Upper lobe of right lung (tissue), 1 donor: Measurements from ENCODE around the gene PSMB5. TPM values are rescaled to one million over a fixed set of nuclear protein-coding genes. Genes with fewer than 3 reads are reported as not detected.

Experiments used
- ATAC-seq: fragments of 200-7000 bp; cut with Tn5 transposase; one replicate; pipeline ENCODE4 v1.9.1; 2020; ENCODE audit warnings: mild to moderate bottlenecking, moderate library complexity
- DNase-seq: peaks from one replicate; pipeline ENCODE4 v3.0.0-alpha.2; 2020
- H3K27ac ChIP-seq: fragments of 200-600 bp; one replicate; pipeline ENCODE4 v1.8.0; 2022
- H3K27me3 ChIP-seq: fragments of 200-600 bp; one replicate; pipeline ENCODE4 v1.8.0; 2022; ENCODE audit warnings: mild to moderate bottlenecking
- H3K36me3 ChIP-seq: fragments of 200-600 bp; one replicate; pipeline ENCODE4 v1.8.0; 2022
- H3K4me1 ChIP-seq: fragments of 200-600 bp; one replicate; pipeline ENCODE4 v1.8.0; 2022
- H3K4me3 ChIP-seq: fragments of 200-600 bp; one replicate; pipeline ENCODE4 v1.8.0; 2022; ENCODE audit warnings: mild to moderate bottlenecking
- H3K9me3 ChIP-seq: fragments of 200-600 bp; one replicate; pipeline ENCODE4 v1.8.0; 2022
- CTCF ChIP-seq: fragments of 200-600 bp; IDR thresholded peaks from one replicate; pipeline ENCODE4 v1.8.0; 2022; ENCODE audit warnings: antibody characterized with exemption
- intact Hi-C: fragments of 100-400 bp; cut with DNase I; formaldehyde crosslinking; loops from one replicate; pipeline ENCODE4 v1.11.0; 2022
- total RNA-seq: library from RNA; stranded (reverse); fragmentation: NEBNext Ultra II Directional; extraction: Animal tissue kit (Norgen Biotek cat#: 25700); gene quantifications from one replicate; pipeline ENCODE4 v1.2.1, GENCODE V29; 2021
- donor health status: DM: no; HTN: yes; CAD: no; lungs with severe emphysema.

The PSMB5 gene
- total RNA-seq, 1 donor from 2014 or later = 75.7 TPM

- H3K4me1 ChIP-seq = peaks cover 46% of the 10 kb centered on the region
- H3K9me3 ChIP-seq = no peaks in the 10 kb centered on the region
- ATAC-seq (no peak), DNase-seq (no peak)
- intact Hi-C loops = no loop called here
- H3K27me3 ChIP-seq = peaks cover 9% of the 10 kb centered on the region
- H3K27ac ChIP-seq = peak overlapping the region; percentile 78
- peaks cover 7% of the 10 kb centered on the region for H3K36me3 ChIP-seq
- H3K4me3 ChIP-seq = no peak overlapping the region
- TF ChIP-seq CTCF = no peak
Observed at GRCh38 chr14:22978487-22978837, 56.2 kb downstream of the PSMB5 start.

GRCh38 chr14:22977684-22978486 is 56.8 kb downstream of the PSMB5 start:
- intact Hi-C loops = no loop called here
- Histone ChIP-seq H3K9me3 (no peaks in the 10 kb centered on the region), H3K36me3 (peaks cover 12% of the 10 kb centered on the region), H3K27ac (peak overlapping the region; percentile 78), H3K4me3 (no peak overlapping the region), H3K4me1 (peaks cover 46% of the 10 kb centered on the region), H3K27me3 (peaks cover 9% of the 10 kb centered on the region)
- ATAC-seq = peak; percentile 59
- DNase-seq = peak; percentile 84
- no peak for TF ChIP-seq CTCF

DNA sequence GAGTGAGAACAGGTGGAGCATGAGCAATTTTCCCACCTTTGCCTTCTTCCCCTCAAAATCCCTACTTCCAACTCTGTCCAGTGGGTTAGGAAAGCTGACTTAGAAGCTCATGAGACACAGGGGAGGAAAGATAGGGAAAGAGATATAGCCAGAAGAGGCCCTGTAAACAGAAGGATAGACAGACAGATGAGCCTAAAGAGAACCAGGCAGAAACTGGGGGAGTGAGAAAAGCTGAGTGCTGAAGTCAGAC is 57.3 kb downstream of the PSMB5 start:
- ATAC-seq (no peak), DNase-seq (no peak)
- no peak for TF ChIP-seq CTCF
- H3K27ac ChIP-seq = peak overlapping the region; percentile 78
- H3K4me3 ChIP-seq = no peak overlapping the region
- H3K4me1 ChIP-seq = peaks cover 46% of the 10 kb centered on the region
- intact Hi-C loops = no loop called here
- H3K27me3 ChIP-seq = peaks cover 9% of the 10 kb centered on the region
- no peaks in the 10 kb centered on the region for H3K9me3 ChIP-seq
- peaks cover 16% of the 10 kb centered on the region for H3K36me3 ChIP-seq

DNA sequence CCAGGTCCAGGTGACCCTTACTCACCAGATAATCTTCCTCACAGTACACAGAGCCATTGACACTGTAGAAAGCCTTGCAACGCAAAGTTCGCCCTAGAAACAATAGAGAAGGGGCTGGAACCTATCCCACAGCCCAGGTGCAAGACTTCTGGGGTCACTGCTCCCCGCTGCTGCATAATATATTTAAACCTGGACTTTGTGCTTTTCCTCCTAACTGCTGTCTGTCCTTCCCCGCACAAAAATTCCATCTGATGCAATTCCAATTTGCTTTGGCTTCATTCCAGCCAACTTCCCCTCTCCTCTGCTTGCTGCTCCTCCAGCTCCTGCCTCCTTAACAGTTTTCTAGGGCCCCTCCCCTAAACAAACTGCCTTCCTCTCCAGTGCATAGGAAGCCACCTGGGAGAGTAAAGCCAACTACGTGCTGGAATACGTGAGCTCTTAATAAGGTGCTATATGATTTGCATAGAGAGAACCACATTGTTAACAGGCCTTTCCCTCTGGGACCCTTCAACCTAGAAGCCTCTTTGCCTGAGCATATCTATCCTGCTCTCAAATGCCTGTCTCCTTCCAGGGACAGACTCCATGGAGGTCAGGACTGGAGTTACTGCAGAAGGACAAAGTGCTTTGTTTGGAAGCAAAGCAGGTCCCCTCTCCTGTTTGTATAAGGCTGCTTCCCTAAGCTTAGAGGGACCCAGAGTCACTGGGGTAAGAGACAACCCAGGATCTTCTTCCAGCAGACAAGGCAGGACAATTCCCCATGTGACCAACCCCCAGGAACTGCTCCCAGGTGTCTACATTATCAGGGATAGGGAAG is 57.9 kb downstream of the PSMB5 start:
- no peak for TF ChIP-seq CTCF
- peaks cover 42% of the 10 kb centered on the region for H3K4me1 ChIP-seq

More for the DNA sequence above, 57.9 kb downstream of the PSMB5 start:
- Histone ChIP-seq H3K4me3 (no peak overlapping the region), H3K27ac (peak overlapping the region; percentile 78), H3K36me3 (peaks cover 18% of the 10 kb centered on the region), H3K9me3 (no peaks in the 10 kb centered on the region), H3K27me3 (peaks cover 5% of the 10 kb centered on the region)
- intact Hi-C loops = no loop called here
- peak; percentile 10 for ATAC-seq
- no peak for DNase-seq

Other genes starting within 250 kb of the PSMB5 start
- gene SLC7A7, start 219.5 kb downstream of the PSMB5 start, total RNA-seq = 84.4 TPM
- gene MRPL52, start 205.0 kb downstream of the PSMB5 start, total RNA-seq = 58.4 TPM
- gene MMP14, start 198.3 kb downstream of the PSMB5 start, total RNA-seq = 149 TPM
- 142 TPM for gene LRP10, start 163.2 kb downstream of the PSMB5 start, total RNA-seq
- gene REM2, start 151.7 kb downstream of the PSMB5 start, total RNA-seq = 0.41 TPM
- 83.5 TPM for gene RBM23, start 115.8 kb downstream of the PSMB5 start, total RNA-seq
- 38.9 TPM for gene PRMT5, start 105.5 kb downstream of the PSMB5 start, total RNA-seq
- gene HAUS4, start 77.8 kb downstream of the PSMB5 start, total RNA-seq = 44.7 TPM
- gene AJUBA, start 52.3 kb downstream of the PSMB5 start, total RNA-seq = 37.8 TPM
- 8.4 TPM for gene C14orf93, start 24.8 kb downstream of the PSMB5 start, total RNA-seq
- gene PSMB11, start 7.3 kb upstream of the PSMB5 start, total RNA-seq = not detected
- 7.8 TPM for gene CDH24, start 22.6 kb upstream of the PSMB5 start, total RNA-seq
- gene ACIN1, start 60.2 kb upstream of the PSMB5 start, total RNA-seq = 161 TPM
- gene C14orf119, start 60.6 kb upstream of the PSMB5 start, total RNA-seq = 55.3 TPM
- gene CIROP, start 70.1 kb upstream of the PSMB5 start, total RNA-seq = not detected
- not detected for gene CEBPE, start 84.4 kb upstream of the PSMB5 start, total RNA-seq
- gene SLC7A8, start 148.8 kb upstream of the PSMB5 start, total RNA-seq = 49.8 TPM
- gene RNF212B, start 203.0 kb upstream of the PSMB5 start, total RNA-seq = not detected